ENCODE measurements around the gene SFMBT1.

GRCh38 chr3:52873433-52874159, 172.3 kb downstream of the SFMBT1 start:
- no peak for TF ChIP-seq GATA3 (IDR thresholded peaks at IDR 0.05; ENCODE audit: low read depth, low read length)
- TF ChIP-seq GATA2 (IDR thresholded peaks at IDR 0.05; ENCODE audit: low read depth, low read length), result no peak
